Ascending aorta (tissue), 2 donors: ENCODE measurements around the gene SPATA7. TPM values are rescaled to one million over a fixed set of nuclear protein-coding genes. Genes with fewer than 3 reads are reported as not detected.

Source experiments
- DNase-seq, 2 donors: peaks; one replicate each; pipeline ENCODE4 v3.0.0-alpha.2; 2019; ENCODE audit warnings: low spot score in 2 of 2
- H3K27ac ChIP-seq, 2 donors: fragments of 200-600 bp; sonication (generic); one replicate each; pipeline ENCODE4 v1.5.1; 2016 to 2017; ENCODE audit warnings: mild to moderate bottlenecking in 1 of 2
- H3K27me3 ChIP-seq: fragments of 200-600 bp; sonication (generic); one replicate; pipeline ENCODE4 v1.5.1; 2017
- H3K36me3 ChIP-seq, 2 donors: fragments of 200-600 bp; sonication (generic); one replicate each; pipeline ENCODE4 v1.5.1; 2016
- H3K4me1 ChIP-seq, 2 donors: fragments of 200-600 bp; sonication (generic); one replicate each; pipeline ENCODE4 v1.5.1; 2016 to 2017; ENCODE audit warnings: mild to moderate bottlenecking in 1 of 2
- H3K4me3 ChIP-seq, 2 donors: fragments of 200-600 bp; sonication (generic); one replicate each; pipeline ENCODE4 v1.5.1; 2016 to 2017; ENCODE audit warnings: mild to moderate bottlenecking in 1 of 2
- H3K9me3 ChIP-seq, 2 donors: fragments of 200-600 bp; sonication (generic); one replicate each; pipeline ENCODE4 v1.5.1; 2016
- intact Hi-C: fragments of 100-400 bp; cut with DNase I; formaldehyde crosslinking; loops from one replicate; pipeline ENCODE4 v1.15.1; 2023
- total RNA-seq: library from RNA; depleted of rRNA; stranded (reverse); fragments of >200 nt; gene quantifications from one replicate; pipeline ENCODE4 v1.1.0, GENCODE V29; 2016
- TF ChIP-seq, protein P1 (sequence below), 3 experiments: fragments of 200-600 bp in 2 of 3; fragments of 450-650 bp in 1 of 3; sonication (generic) in 2 of 3; IDR thresholded peaks; one replicate each; pipeline ENCODE4 v1.5.1; 2016 to 2019; ENCODE audit warnings: antibody characterized with exemption in 3 of 3, mild to moderate bottlenecking in 1 of 3, moderate library complexity in 1 of 3

The SPATA7 gene
- total RNA-seq, 1 donor from 2014 or later: 1.6 TPM

DNA sequence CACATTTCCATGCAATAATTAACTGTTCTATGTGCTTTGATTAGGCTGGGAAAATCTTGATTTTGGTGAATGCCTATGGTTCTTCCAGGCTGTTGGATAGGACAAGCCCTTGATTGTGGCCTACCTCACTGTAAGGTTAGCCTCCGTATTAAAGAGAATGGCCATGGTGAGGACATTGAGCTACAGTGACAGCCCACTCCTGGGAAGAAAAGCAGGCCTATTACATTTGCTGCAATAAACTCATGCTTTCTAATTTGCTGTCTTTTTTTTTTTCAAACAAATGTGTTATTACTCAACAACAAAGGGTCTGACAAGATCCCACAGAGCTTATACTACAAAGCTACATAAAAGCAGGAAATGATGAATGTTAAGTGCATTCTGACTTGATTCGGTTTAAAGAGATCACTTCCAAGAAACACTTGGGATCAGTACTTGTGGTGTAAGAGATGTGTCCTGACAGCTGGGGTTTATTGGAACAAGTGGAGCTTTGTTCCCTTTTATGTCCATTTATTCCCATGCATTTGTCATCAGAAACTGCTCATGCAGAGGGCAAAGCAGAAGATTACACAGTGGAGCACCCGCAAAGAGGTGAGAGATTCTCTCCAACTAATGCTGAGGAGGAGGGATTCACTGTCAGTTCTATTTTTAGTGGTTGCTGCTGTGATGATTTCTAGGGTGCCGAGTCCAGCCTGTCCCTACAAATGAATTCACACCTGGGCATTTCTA is 33.3 kb upstream of the SPATA7 start:
- DNase-seq: no peak
- Histone ChIP-seq H3K27me3 (no peaks in the 10 kb centered on the region), H3K4me3 (no peak overlapping the region), H3K9me3 (no peaks in the 10 kb centered on the region), H3K4me1 (no peaks in the 10 kb centered on the region), H3K27ac (no peak overlapping the region), H3K36me3 (no peaks in the 10 kb centered on the region)
- intact Hi-C loops: no loop called here
- TF ChIP-seq, protein P1, sequence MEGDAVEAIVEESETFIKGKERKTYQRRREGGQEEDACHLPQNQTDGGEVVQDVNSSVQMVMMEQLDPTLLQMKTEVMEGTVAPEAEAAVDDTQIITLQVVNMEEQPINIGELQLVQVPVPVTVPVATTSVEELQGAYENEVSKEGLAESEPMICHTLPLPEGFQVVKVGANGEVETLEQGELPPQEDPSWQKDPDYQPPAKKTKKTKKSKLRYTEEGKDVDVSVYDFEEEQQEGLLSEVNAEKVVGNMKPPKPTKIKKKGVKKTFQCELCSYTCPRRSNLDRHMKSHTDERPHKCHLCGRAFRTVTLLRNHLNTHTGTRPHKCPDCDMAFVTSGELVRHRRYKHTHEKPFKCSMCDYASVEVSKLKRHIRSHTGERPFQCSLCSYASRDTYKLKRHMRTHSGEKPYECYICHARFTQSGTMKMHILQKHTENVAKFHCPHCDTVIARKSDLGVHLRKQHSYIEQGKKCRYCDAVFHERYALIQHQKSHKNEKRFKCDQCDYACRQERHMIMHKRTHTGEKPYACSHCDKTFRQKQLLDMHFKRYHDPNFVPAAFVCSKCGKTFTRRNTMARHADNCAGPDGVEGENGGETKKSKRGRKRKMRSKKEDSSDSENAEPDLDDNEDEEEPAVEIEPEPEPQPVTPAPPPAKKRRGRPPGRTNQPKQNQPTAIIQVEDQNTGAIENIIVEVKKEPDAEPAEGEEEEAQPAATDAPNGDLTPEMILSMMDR (IDR thresholded peaks at IDR 0.05): no peak

GRCh38 chr14:88352698-88353097 is 32.8 kb upstream of the SPATA7 start:
- intact Hi-C loops: no loop called here
- no peak for DNase-seq
- TF ChIP-seq, protein P1 (IDR thresholded peaks at IDR 0.05): no peak
- Histone ChIP-seq H3K27me3 (no peaks in the 10 kb centered on the region), H3K9me3 (no peaks in the 10 kb centered on the region), H3K4me1 (no peaks in the 10 kb centered on the region), H3K36me3 (no peaks in the 10 kb centered on the region), H3K4me3 (no peak overlapping the region), H3K27ac (no peak overlapping the region)

- intact Hi-C loops: no loop called here
- H3K9me3 ChIP-seq: no peaks in the 10 kb centered on the region
Observed at GRCh38 chr14:88354358-88354757, 31.1 kb upstream of the SPATA7 start.

GRCh38 chr14:88359500-88359899 is 26.0 kb upstream of the SPATA7 start:
- H3K36me3 ChIP-seq: no peaks in the 10 kb centered on the region
- no peak overlapping the region for H3K27ac ChIP-seq
- H3K4me3 ChIP-seq: no peak overlapping the region
- DNase-seq: no peak
- H3K4me1 ChIP-seq: no peaks in the 10 kb centered on the region
- intact Hi-C loops: no loop called here
- H3K9me3 ChIP-seq: no peaks in the 10 kb centered on the region
- TF ChIP-seq, protein P1 (IDR thresholded peaks at IDR 0.05): no peak
- H3K27me3 ChIP-seq: no peaks in the 10 kb centered on the region

More at GRCh38 chr14:88354358-88354757, 31.1 kb upstream of the SPATA7 start:
- TF ChIP-seq, protein P1 (IDR thresholded peaks at IDR 0.05): no peak
- no peaks in the 10 kb centered on the region for H3K27me3 ChIP-seq
- DNase-seq: no peak
- H3K4me3 ChIP-seq: no peak overlapping the region
- no peaks in the 10 kb centered on the region for H3K4me1 ChIP-seq
- H3K36me3 ChIP-seq: no peaks in the 10 kb centered on the region
- no peak overlapping the region for H3K27ac ChIP-seq

DNA sequence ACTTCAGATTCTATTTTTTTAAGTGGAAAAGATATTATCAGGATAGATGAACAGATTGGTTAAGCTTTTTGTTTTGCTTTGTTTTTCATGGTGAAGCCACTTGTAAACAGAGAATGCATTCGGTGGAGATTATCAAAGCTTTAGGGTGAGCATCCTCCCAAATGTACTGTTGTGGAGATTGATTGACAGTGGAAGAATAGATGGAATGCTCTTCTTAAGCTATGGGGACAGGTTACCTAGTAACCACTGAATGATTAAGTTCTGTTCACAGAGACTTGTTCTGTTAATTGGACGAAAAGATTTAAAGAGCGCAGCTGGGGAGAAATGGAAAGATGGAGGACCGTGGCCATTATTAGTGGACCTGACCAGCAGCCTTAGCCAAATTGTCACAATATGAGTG is 21.8 kb upstream of the SPATA7 start:
- H3K4me1 ChIP-seq: no peaks in the 10 kb centered on the region
- H3K27ac ChIP-seq: no peak overlapping the region
- H3K4me3 ChIP-seq: no peak overlapping the region
- no peak for DNase-seq
- TF ChIP-seq, protein P1 (IDR thresholded peaks at IDR 0.05): no peak
- intact Hi-C loops: no loop called here
- H3K27me3 ChIP-seq: no peaks in the 10 kb centered on the region
- H3K36me3 ChIP-seq: no peaks in the 10 kb centered on the region
- H3K9me3 ChIP-seq: no peaks in the 10 kb centered on the region
